Erythroblast (primary cell): ENCODE data around the gene TSHB.
A peak's percentile ranks its signal among the peaks of the same experiment; 100 is the strongest.

Experiments
- DNase-seq, 2 experiments: peaks; one replicate each; lab custom pipeline; 2025; lab: John Stamatoyannopoulos, UW
- GATA1 ChIP-seq: IDR thresholded peaks from 2 replicates; pipeline ENCODE4 v1.6.1; 2011; ENCODE audit warnings: low read depth, mild to moderate bottlenecking, control low read depth, low read length, moderate library complexity
- POLR2A ChIP-seq: IDR thresholded peaks from 2 replicates; pipeline ENCODE4 v1.6.1; 2011; ENCODE audit warnings: mild to moderate bottlenecking, low read length

Gene TSHB

DNA sequence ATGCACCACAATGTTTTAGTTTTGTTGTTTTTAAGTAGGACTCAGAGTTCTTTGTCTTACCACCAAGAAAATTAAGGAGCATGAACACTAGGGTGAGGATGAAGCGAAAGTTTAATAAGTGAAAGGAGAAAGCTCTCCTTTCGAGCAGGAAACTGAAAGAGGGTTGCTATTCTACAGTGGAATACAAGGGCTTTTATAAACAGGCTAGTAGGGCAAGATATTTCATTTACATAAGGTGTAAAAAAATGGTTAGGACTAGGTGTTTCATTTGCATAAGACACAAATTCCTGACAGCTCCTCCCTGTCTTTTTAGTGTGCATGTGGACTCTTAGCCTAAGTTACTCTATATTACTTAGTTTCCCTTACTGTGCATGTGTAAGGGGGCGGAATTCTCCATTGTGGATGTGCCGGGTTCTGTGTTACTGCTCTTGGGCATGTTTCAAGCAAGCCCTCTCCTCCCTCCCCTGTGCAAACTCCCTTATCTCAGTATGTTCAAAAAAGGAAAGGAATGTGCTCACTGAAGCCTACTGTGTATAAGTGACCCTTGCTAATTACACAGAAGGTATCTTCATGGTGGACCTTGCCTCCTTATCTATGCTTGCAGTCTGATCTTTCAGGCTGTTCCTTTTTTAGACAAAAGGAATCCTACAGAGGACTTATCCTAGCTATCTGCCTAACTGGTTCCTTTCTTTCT is 7.3 kb downstream of the TSHB start:
- peak; percentile 4 to 20 for DNase-seq
- TF ChIP-seq GATA1 = no peak
- no peak for TF ChIP-seq POLR2A

DNA sequence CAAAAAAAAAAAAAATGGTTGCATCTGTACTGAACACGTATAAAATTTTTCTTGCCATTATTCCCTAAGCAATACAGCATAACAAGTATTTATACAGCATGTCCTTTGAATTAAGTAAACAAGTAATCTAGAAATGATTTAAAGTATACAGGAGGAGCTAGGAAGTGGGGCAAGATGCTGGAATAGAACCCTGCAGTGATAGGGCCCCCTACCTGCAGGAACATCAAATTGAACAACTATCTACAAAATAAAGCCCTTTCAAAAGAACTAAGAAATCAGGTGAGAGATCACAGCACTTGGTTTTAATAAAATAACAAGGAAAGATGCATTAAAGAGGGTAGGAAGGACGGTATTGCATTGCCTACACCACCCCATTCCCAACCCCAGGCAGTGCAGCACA is 10.9 kb downstream of the TSHB start:
- no peak for TF ChIP-seq GATA1
- TF ChIP-seq POLR2A = no peak
- DNase-seq = peak; percentile 1 to 3

DNA sequence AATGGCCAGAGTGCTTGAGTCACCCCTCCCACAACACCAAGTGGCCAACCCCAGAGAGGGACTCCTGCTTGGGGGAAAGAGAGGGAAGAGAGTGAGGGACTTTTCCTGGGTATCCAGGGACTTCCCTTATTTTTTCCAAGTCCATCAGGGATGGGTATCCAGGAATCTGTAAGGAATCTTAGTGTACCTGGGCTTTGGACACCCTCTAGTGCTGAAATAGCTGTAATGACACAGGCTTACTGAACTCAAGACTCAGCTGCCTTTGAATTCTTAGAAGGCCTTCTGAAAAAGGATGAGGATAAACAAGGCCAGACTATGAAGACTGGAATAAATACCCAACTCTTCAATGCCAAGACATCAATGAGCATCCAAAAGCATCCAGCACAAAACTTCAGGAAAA is 12.0 kb downstream of the TSHB start:
- DNase-seq = peak in 1 of 2 experiments; percentile 10
- no peak for TF ChIP-seq POLR2A
- no peak for TF ChIP-seq GATA1

DNA sequence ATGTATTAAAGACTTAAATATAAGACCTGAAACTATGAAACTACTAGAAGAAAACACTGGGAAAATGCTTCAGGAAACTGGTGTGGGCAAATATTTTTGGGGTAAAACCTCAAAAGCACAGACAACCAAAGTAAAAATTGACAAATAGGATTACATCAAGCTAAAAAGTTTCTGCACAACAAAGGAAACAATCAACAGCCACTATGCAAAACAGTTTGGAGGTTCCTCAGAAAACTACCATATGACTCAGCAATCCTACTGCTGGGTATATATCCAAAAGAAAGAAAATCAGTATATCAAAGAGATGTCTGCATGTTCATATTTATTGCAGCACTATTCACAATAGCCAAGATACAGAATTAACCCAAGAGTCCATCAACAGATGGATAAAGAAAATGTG is 17.1 kb downstream of the TSHB start:
- no peak for DNase-seq
- TF ChIP-seq GATA1 = no peak
- no peak for TF ChIP-seq POLR2A

GRCh38 chr1:115051850-115052249 is 22.2 kb downstream of the TSHB start:
- TF ChIP-seq POLR2A (no peak), GATA1 (no peak)
- no peak for DNase-seq

DNA sequence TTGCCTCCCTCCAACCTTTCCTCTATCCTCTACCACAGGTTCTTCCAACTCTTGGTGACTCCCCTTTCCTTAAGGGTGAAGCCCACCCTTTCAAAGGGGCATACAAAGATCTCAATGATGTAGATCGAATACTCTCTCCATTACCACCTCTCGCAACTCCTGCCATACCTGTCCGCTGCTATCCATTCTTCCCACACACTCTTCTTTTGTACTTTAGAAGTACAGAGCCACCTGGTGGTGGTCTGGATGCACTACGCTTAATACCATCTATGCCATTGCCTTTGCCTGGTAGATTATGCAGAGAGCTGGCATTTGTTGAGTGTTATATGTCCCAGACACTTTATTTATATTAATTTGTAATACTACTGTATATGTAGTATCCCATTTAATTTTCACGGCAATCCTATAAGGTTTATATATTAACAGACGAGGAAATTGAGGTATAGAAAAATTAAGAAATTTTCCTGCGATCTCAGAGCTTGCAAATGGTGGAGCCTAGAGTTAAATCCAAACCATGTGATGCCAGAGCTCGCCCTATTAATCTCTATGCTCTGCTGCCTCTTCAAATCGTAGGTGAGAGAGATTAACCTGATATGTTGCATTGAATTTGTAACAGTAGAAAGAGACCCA is 22.9 kb downstream of the TSHB start:
- DNase-seq = peak; percentile 48 to 67
- TF ChIP-seq POLR2A (no peak), GATA1 (no peak)

- DNase-seq = no peak
- TF ChIP-seq POLR2A (no peak), GATA1 (no peak)
Measured at GRCh38 chr1:115056395-115056798, 26.8 kb downstream of the TSHB start.

DNA sequence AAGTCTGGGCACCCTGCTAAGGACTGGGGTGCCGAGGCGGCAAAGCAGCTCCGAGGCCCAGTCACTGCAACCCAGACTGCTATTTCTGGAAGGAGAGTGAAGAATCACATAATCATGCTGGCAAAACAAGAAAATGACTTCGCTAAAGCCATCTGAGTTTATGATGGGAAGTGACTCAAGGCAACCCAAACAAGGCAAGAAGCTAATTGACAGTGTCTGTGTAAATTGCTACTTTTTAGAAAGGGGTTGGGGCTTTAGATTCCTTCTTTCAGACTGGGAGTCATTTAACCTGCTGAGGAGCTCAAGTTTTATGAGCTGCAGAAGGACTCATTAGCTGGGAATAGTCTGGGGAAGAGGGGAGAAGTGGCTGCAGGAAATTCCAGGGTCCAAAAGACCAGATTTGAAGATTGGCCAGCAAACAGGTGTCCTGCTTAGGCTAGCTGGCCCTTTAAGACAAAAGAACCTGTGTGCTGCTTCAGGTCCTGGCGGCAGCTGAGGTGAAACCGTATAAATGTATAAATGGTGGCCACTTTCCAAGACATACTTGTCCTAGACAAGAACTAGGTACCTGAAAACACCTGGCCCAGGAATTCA is 28.1 kb downstream of the TSHB start:
- no peak for TF ChIP-seq GATA1
- TF ChIP-seq POLR2A = no peak
- DNase-seq = no peak

GRCh38 chr1:115059316-115059715 is 29.7 kb downstream of the TSHB start:
- DNase-seq = no peak
- TF ChIP-seq POLR2A = no peak
- no peak for TF ChIP-seq GATA1

GRCh38 chr1:115060501-115060900 is 30.9 kb downstream of the TSHB start:
- TF ChIP-seq GATA1 (no peak), POLR2A (no peak)
- DNase-seq = no peak

- DNase-seq = no peak
- TF ChIP-seq GATA1 (no peak), POLR2A (no peak)
Measured at GRCh38 chr1:115062542-115063004, 32.9 kb downstream of the TSHB start.

GRCh38 chr1:115063228-115063901 is 33.7 kb downstream of the TSHB start:
- TF ChIP-seq POLR2A (no peak), GATA1 (no peak)
- no peak for DNase-seq

DNA sequence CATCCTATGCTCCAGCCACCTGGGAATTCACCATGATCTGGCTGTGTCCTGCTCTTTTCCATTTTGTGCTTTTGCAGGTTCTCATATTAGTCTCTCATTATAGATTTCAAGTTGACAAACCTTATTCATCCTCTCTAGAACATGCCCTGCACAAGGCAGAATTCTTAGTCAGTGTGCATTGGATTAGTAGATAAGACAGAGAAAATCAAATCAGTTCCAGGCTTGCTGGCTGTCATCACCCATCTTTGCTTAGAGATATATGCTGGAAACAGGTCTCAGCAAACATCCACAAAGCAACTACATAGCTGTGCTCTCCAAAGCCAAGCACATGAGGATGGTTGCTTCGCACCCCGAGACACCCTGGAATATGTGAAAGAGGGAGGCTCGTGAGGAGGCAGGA is 34.8 kb downstream of the TSHB start:
- TF ChIP-seq GATA1 = no peak
- no peak for TF ChIP-seq POLR2A
- no peak for DNase-seq

DNA sequence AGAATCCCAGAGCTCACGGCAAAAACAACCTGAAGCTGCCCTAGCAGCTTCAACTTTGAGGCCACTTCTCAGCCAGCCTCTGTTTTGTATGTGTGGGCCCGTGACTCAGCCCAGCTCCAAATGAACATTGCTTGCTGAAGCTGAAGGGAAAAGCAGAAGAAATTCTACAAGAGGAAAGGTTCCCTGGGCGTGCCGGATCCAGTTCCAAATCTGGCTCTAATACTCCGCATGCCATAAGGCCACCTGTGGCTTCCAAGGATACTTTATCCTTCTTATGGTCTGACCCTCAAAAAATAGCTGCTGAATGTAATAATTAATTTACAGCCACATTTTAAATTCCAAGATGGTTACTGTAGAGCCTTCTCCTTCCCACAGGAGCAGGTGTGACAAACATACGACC is 35.4 kb downstream of the TSHB start:
- DNase-seq = no peak
- TF ChIP-seq GATA1 (no peak), POLR2A (no peak)
